NCI-H1048 (cell line): ENCODE results near the gene RPUSD1.
"Not testable (repeated sequence)": the region's sequence is repeated elsewhere in the genome, so short reads cannot be mapped to it uniquely, and the experiment has no call there.

ENCODE experiments used
- DNase-seq: peaks from one replicate; lab custom pipeline; 2025; lab: John Stamatoyannopoulos, UW

Gene RPUSD1

GRCh38 chr16:783404-784161 lies 4.6 kb downstream of the RPUSD1 start:
- no peak for DNase-seq

GRCh38 chr16:782766-783403 lies 5.3 kb downstream of the RPUSD1 start:
- no peak for DNase-seq

- DNase-seq, result no peak
Observed at GRCh38 chr16:782258-782657, 5.9 kb downstream of the RPUSD1 start.

GRCh38 chr16:781346-782010 lies 6.7 kb downstream of the RPUSD1 start:
- no peak for DNase-seq

- no peak for DNase-seq
Observed at GRCh38 chr16:780296-780695, 7.9 kb downstream of the RPUSD1 start.

- DNase-seq, result no peak
Observed at GRCh38 chr16:779561-779960, 8.6 kb downstream of the RPUSD1 start.

GRCh38 chr16:778909-779527 lies 9.2 kb downstream of the RPUSD1 start:
- DNase-seq, result no peak

- no peak for DNase-seq
Observed at GRCh38 chr16:778447-778846, 9.7 kb downstream of the RPUSD1 start.

GRCh38 chr16:777826-778225 lies 10.4 kb downstream of the RPUSD1 start:
- DNase-seq, result no peak

- no peak for DNase-seq
Observed at GRCh38 chr16:776824-777223, 11.4 kb downstream of the RPUSD1 start.

GRCh38 chr16:776298-776697 lies 11.9 kb downstream of the RPUSD1 start:
- not testable (repeated sequence) for DNase-seq

GRCh38 chr16:775236-775796 lies 12.9 kb downstream of the RPUSD1 start:
- no peak for DNase-seq

- no peak for DNase-seq
Observed at GRCh38 chr16:774086-775001, 13.8 kb downstream of the RPUSD1 start.

GRCh38 chr16:772959-773358 lies 15.2 kb downstream of the RPUSD1 start:
- no peak for DNase-seq

- DNase-seq, result no peak
Observed at GRCh38 chr16:770411-770810, 17.8 kb downstream of the RPUSD1 start.

- DNase-seq, result no peak
Observed at GRCh38 chr16:769934-770333, 18.2 kb downstream of the RPUSD1 start.

- no peak for DNase-seq
Observed at GRCh38 chr16:769184-769784, 18.9 kb downstream of the RPUSD1 start.

- DNase-seq, result no peak
Observed at GRCh38 chr16:768428-768827, 19.8 kb downstream of the RPUSD1 start.

- DNase-seq, result no peak
Observed at GRCh38 chr16:767743-768235, 20.4 kb downstream of the RPUSD1 start.

- DNase-seq, result no peak
Observed at GRCh38 chr16:766820-767640, 21.2 kb downstream of the RPUSD1 start.
